Measurements from ENCODE around the gene ESAM. TPM values are rescaled to one million over a fixed set of nuclear protein-coding genes. Genes with fewer than 3 reads are reported as not detected.

The ESAM gene
- total and polyA plus RNA-seq, 8 donors = 103 to 139 (median 120) TPM

DNA sequence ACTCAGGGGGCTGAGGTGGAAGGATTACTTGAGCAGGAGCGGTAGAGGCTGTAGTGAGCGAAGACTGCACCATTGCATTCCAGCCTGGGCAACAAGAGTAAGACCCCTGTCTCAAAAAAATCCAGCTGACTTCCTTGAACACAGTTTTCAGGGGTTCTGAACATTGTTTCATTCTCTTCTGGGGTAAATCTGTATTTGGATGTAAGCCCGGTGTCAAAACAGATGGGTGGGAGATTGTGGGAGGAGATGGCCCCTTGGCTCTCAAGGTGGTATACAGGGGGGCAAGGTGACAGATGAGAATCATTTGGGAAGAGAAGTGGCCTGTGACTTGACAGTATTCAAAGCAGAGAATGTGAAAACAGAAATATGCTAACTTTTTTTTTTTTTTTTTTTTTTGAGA lies 4.8 kb downstream of the ESAM start:
- Histone ChIP-seq H3K27me3 (peaks cover 25 to 63% of the 10 kb centered on the region in 2 donors), H3K36me3 (peaks cover 0 to 11% of the 10 kb centered on the region in 2 donors), H3K4me1 (peaks cover 11 to 67% of the 10 kb centered on the region in 2 donors), H3K27ac (no peak overlapping the region), H3K9me3 (no peaks in the 10 kb centered on the region), H3K4me3 (no peak overlapping the region)
- intact Hi-C loops (cut with DNase I) = loop anchor here in 1 of 2 donors (10.0 kb wide), 1 partner anchor 83 kb away; the partner anchor contains the start of genes SIAE and SPA17
- TF ChIP-seq CTCF (IDR thresholded peaks at IDR 0.05) = no peak
- no peak for ATAC-seq
- DNase-seq = no peak

DNA sequence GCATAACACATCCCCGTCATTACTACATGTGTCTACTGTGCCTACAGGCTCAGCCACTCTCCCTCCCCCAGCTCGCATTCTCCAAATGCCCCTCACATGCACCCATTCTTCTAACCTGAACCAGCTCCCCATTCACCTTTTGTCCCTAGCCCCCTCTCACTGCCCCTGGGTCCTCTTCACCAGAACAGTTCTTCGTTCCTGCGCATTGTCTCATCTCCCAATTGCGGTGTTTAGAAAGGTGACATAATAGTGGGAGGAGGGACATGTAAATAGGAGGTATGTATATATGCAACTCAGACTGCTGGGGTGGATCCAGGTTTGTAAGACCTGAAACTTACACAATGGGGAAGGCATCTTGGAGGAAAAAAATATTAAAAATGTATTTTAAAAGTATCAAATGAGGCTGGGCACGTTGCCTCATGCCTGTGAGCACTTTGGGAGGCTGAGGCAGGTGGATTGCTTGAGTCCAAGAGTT lies 5.3 kb downstream of the ESAM start:
- Histone ChIP-seq H3K4me3 (no peak overlapping the region), H3K27ac (peak overlapping the region in 1 of 2 donors; percentile 8), H3K9me3 (no peaks in the 10 kb centered on the region), H3K4me1 (peaks cover 14 to 67% of the 10 kb centered on the region in 2 donors), H3K27me3 (peaks cover 20 to 63% of the 10 kb centered on the region in 2 donors), H3K36me3 (peaks cover 0 to 11% of the 10 kb centered on the region in 2 donors)
- DNase-seq (no peak), ATAC-seq (no peak)
- no peak for TF ChIP-seq CTCF (IDR thresholded peaks at IDR 0.05)
- intact Hi-C loops (cut with DNase I) = loop anchor here in 1 of 2 donors (10.0 kb wide), 1 partner anchor 82 kb away; the partner anchor contains the start of genes SIAE and SPA17

- TF ChIP-seq CTCF (IDR thresholded peaks at IDR 0.05) = no peak
Measured at GRCh38 chr11:124756033-124756752, 5.9 kb downstream of the ESAM start.

DNA sequence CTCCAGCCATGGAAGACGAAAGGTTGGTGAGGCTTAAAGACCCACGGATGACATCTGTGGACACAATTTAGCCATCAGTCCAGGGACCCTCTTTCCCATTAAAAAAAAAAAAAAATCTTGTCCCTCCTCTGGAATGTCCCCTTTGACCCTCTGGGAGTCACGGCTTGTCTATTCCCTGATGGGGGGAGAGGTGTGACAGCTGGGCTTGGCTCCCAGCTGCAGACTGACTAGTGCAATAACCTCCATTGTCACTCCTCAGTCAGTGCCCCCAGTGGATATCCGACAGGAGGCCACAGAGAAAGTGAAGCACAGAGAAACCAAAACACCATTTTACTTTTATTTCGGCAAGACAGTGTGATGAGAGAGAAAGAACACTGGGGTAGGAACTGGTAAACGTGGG lies 7.4 kb downstream of the ESAM start:
- Histone ChIP-seq H3K36me3 (peaks cover 0 to 11% of the 10 kb centered on the region in 2 donors), H3K9me3 (no peaks in the 10 kb centered on the region), H3K27me3 (peaks cover 6 to 55% of the 10 kb centered on the region in 2 donors), H3K4me1 (peaks cover 15 to 80% of the 10 kb centered on the region in 2 donors), H3K4me3 (no peak overlapping the region), H3K27ac (no peak overlapping the region)
- no peak for TF ChIP-seq CTCF (IDR thresholded peaks at IDR 0.05)
- intact Hi-C loops (cut with DNase I) = loop anchor here in 1 of 2 donors (10.0 kb wide), 1 partner anchor 80 kb away; the partner anchor contains the start of genes SIAE and SPA17
- ATAC-seq = no peak
- no peak for DNase-seq

More at GRCh38 chr11:124756033-124756752, 5.9 kb downstream of the ESAM start:
- Histone ChIP-seq H3K9me3 (no peaks in the 10 kb centered on the region), H3K27me3 (peaks cover 19 to 63% of the 10 kb centered on the region in 2 donors), H3K27ac (peak overlapping the region in 1 of 2 donors; percentile 8), H3K4me3 (no peak overlapping the region), H3K36me3 (peaks cover 0 to 11% of the 10 kb centered on the region in 2 donors), H3K4me1 (peaks cover 15 to 70% of the 10 kb centered on the region in 2 donors)
- ATAC-seq (no peak), DNase-seq (no peak)
- intact Hi-C loops (cut with DNase I) = loop anchor here in 1 of 2 donors (10.0 kb wide), 1 partner anchor 81 kb away; the partner anchor contains the start of genes SIAE and SPA17

- peak overlapping the region in 1 of 2 donors; percentile 18 for H3K27ac ChIP-seq
- H3K4me3 ChIP-seq = no peak overlapping the region
- ATAC-seq (no peak), DNase-seq (no peak)
- peaks cover 16 to 80% of the 10 kb centered on the region in 2 donors for H3K4me1 ChIP-seq
- intact Hi-C loops (cut with DNase I) = loop anchor here in 1 of 2 donors (10.0 kb wide), 1 partner anchor 80 kb away; the partner anchor contains the start of genes SIAE and SPA17
- no peaks in the 10 kb centered on the region for H3K9me3 ChIP-seq
- TF ChIP-seq CTCF (IDR thresholded peaks at IDR 0.05) = no peak
- peaks cover 0 to 11% of the 10 kb centered on the region in 2 donors for H3K36me3 ChIP-seq
- peaks cover 2 to 51% of the 10 kb centered on the region in 2 donors for H3K27me3 ChIP-seq
Measured at GRCh38 chr11:124754309-124754708, 7.8 kb downstream of the ESAM start.
